ENCODE measurements around the gene CNDP2.

DNA sequence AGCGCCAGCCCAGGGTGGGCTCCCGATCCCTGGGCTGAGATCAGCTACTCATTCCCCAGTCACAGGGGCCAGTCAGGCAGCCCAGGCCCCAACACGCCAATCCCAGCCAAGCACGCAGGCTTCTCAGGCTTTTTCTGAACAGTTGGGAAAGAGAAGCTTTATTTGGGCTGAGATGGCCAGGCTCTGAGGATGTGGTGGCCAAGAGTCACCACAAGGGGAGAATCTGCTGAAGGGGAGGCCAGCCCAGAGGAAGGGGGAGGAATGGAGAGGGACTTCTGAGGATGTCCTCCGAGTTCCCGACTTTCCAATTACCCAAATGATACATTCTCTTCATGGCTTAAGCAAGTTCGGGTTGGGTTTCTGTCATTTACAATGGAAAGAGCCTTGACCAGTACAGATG, 36.3 kb upstream of the CNDP2 start:
- TF ChIP-seq, protein P1, sequence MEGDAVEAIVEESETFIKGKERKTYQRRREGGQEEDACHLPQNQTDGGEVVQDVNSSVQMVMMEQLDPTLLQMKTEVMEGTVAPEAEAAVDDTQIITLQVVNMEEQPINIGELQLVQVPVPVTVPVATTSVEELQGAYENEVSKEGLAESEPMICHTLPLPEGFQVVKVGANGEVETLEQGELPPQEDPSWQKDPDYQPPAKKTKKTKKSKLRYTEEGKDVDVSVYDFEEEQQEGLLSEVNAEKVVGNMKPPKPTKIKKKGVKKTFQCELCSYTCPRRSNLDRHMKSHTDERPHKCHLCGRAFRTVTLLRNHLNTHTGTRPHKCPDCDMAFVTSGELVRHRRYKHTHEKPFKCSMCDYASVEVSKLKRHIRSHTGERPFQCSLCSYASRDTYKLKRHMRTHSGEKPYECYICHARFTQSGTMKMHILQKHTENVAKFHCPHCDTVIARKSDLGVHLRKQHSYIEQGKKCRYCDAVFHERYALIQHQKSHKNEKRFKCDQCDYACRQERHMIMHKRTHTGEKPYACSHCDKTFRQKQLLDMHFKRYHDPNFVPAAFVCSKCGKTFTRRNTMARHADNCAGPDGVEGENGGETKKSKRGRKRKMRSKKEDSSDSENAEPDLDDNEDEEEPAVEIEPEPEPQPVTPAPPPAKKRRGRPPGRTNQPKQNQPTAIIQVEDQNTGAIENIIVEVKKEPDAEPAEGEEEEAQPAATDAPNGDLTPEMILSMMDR (IDR thresholded peaks at IDR 0.05): peak in 1 of 3 experiments; percentile 3
- TF ChIP-seq POLR2A (IDR thresholded peaks at IDR 0.05): no peak
